Measurements from ENCODE around the gene SLC24A4.

SLC24A4 gene

DNA sequence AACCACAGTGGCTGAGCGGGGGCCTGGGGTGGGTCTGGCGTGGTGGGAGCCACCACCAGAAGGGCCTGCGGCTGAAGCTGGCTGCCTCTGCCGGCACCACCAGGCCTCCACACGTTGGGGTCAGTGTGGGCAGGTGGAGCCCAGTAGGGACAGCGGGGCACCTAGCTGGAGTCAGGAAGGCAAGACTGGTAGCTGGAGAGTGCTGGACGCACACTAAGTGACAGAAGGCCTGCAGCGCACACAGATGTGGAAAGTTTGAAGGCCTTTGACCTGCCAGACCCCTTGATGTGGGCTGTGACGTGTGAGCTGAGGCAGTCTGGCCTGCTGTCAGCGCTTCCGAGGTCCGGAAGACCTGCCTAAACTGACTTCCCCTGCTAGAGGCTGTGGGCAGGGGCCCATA lies 216.9 kb downstream of the SLC24A4 start:
- no peak overlapping the region for H3K27ac ChIP-seq (ENCODE audit: extremely low read depth, low read depth, low read length)
- no peaks in the 10 kb centered on the region for H3K9me3 ChIP-seq (ENCODE audit: control insufficient read depth, insufficient read depth, low read depth, low read length)
- H3K4me3 ChIP-seq (ENCODE audit: low read depth, low read length) = no peak overlapping the region
- no peaks in the 10 kb centered on the region for H3K4me1 ChIP-seq (ENCODE audit: control insufficient read depth, insufficient read depth, low read length)
- no peaks in the 10 kb centered on the region for H3K36me3 ChIP-seq (ENCODE audit: control insufficient read depth in 2 of 2, insufficient read depth in 1 of 2, low read length in 2 of 2)
- ChIA-PET POLR2A (no interaction called here), CTCF (interaction anchor here (0.9 to 1.2 kb wide), 3 partner anchors 26 to 78 kb away, joined by 3 to 4 read pairs (median 3); no protein-coding TSS in a partner anchor)
- TF ChIP-seq ZNF791 (tag by site-specific recombination; IDR thresholded peaks at IDR 0.05) (no peak), TRIM28 (IDR thresholded peaks at IDR 0.05; ENCODE audit: borderline replicate concordance, low read length) (no peak), ZNF302 (tag by site-specific recombination; IDR thresholded peaks at IDR 0.05; ENCODE audit: low read depth) (no peak), GLI4 (tag by site-specific recombination; IDR thresholded peaks at IDR 0.05) (no peak), ZNF660 (tag by site-specific recombination; IDR thresholded peaks at IDR 0.05) (no peak), ZNF561 (tag by site-specific recombination; IDR thresholded peaks at IDR 0.05; ENCODE audit: borderline replicate concordance) (no peak), ZNF146 (tag by site-specific recombination; IDR thresholded peaks at IDR 0.05) (no peak), KLF9 (tag by site-specific recombination; IDR thresholded peaks at IDR 0.05; ENCODE audit: low read depth) (no peak)

- Histone ChIP-seq H3K36me3 (ENCODE audit: control insufficient read depth in 2 of 2, insufficient read depth in 1 of 2, low read length in 2 of 2) (no peaks in the 10 kb centered on the region), H3K4me1 (ENCODE audit: control insufficient read depth, insufficient read depth, low read length) (no peaks in the 10 kb centered on the region), H3K4me3 (ENCODE audit: low read depth, low read length) (no peak overlapping the region), H3K27ac (ENCODE audit: extremely low read depth, low read depth, low read length) (no peak overlapping the region), H3K9me3 (ENCODE audit: control insufficient read depth, insufficient read depth, low read depth, low read length) (no peaks in the 10 kb centered on the region)
- POLR2A ChIA-PET = no interaction called here
- TF ChIP-seq ZBTB21 (tag by site-specific recombination; IDR thresholded peaks at IDR 0.05) = no peak
- TF ChIP-seq PRDM10 (tag by site-specific recombination; IDR thresholded peaks at IDR 0.05) = peak; percentile 56
- TF ChIP-seq ZBTB17 (tag by site-specific recombination; IDR thresholded peaks at IDR 0.05) = peak; percentile 93
- TF ChIP-seq ZNF174 (tag by site-specific recombination; IDR thresholded peaks at IDR 0.05) = no peak
- no peak for TF ChIP-seq ZNF521 (tag by site-specific recombination; IDR thresholded peaks at IDR 0.05)
- TF ChIP-seq ZNF280D (tag by site-specific recombination; IDR thresholded peaks at IDR 0.05) = no peak
- peak; percentile 41; the same call in 1 of the 2 replicates for TF ChIP-seq ZNF10 (tag by site-specific recombination; IDR thresholded peaks at IDR 0.05)
- no peak for TF ChIP-seq ZNF555 (tag by site-specific recombination; conservative IDR thresholded peaks at IDR 0.05)
- TF ChIP-seq ZNF23 (tag by site-specific recombination; IDR thresholded peaks at IDR 0.05; ENCODE audit: borderline replicate concordance) = peak; percentile 95
- CTCF ChIA-PET = interaction anchor here (0.6 to 1.2 kb wide), 3 partner anchors 25 to 109 kb away, joined by 3 to 4 read pairs (median 3); no protein-coding TSS in a partner anchor
Observed at GRCh38 chr14:92540472-92541048, 217.6 kb downstream of the SLC24A4 start.

All from HEK293 (cell line).